IMR-90 (cell line): Measurements from ENCODE around the gene SLAMF9. TPM values are rescaled to one million over a fixed set of nuclear protein-coding genes. Genes with fewer than 3 reads are reported as not detected.

Experiments used
- ATAC-seq: fragments of 200-7000 bp; cut with Tn5 transposase; 2 replicates; pipeline ENCODE4 v1.9.1; 2020; ENCODE audit warnings: low read depth, mild to moderate bottlenecking, moderate library complexity
- BruUV-seq: library from RNA; stranded (reverse); fragments of 400-500 nt; replicated peaks from 2 replicates; lab custom pipeline; 2021; lab: Mats Ljungman, UMichigan
- CTCF ChIA-PET: fragments of 300-600 bp; formaldehyde crosslinking; extraction: SDS; loops from one replicate; lab custom pipeline; 2021; ENCODE audit warnings: antibody characterized with exemption; lab: Yijun Ruan, JAX
- POLR2A ChIA-PET: fragments of 300-600 bp; sonication (Branson Sonifier 250); formaldehyde crosslinking; loops from one replicate; lab custom pipeline; 2022; ENCODE audit warnings: antibody characterized with exemption; ENCODE audit not compliant: unreplicated experiment; lab: Charles Lee
- DNase-seq: peaks from one replicate; pipeline ENCODE4 v3.0.0; 2013
- H2AFZ ChIP-seq: replicated peaks from 2 replicates; pipeline ENCODE3; 2013; ENCODE audit warnings: low read length, mild to moderate bottlenecking; ENCODE audit not compliant: poor library complexity
- H2AK5ac ChIP-seq: 2 replicates; pipeline ENCODE4 v1.6.1; 2013; ENCODE audit warnings: low read depth, low read length, inconsistent platforms
- H2AK9ac ChIP-seq: replicated peaks from 2 replicates; pipeline ENCODE3; 2013; ENCODE audit warnings: mild to moderate bottlenecking, low read depth, low read length, moderate library complexity; ENCODE audit not compliant: poor library complexity
- H2BK120ac ChIP-seq: 2 replicates; pipeline ENCODE4 v1.6.1; 2013; ENCODE audit warnings: low read depth, low read length, inconsistent platforms
- H2BK15ac ChIP-seq: 3 replicates; pipeline ENCODE4 v1.6.1; 2013; ENCODE audit warnings: low read depth, low read length, inconsistent platforms
- H2BK20ac ChIP-seq: 2 replicates; pipeline ENCODE4 v1.6.1; 2013; ENCODE audit warnings: low read depth, mild to moderate bottlenecking, inconsistent platforms, low read length, moderate library complexity
- H2BK5ac ChIP-seq: 2 replicates; pipeline ENCODE4 v1.6.1; 2013; ENCODE audit warnings: mild to moderate bottlenecking, low read depth, low read length, inconsistent platforms; ENCODE audit not compliant: poor library complexity, severe bottlenecking
- H3K14ac ChIP-seq: replicated peaks from 2 replicates; pipeline ENCODE4 v1.6.1; 2013; ENCODE audit warnings: low read depth, low read length, inconsistent platforms
- H3K18ac ChIP-seq: 2 replicates; pipeline ENCODE4 v1.6.1; 2013; ENCODE audit warnings: low read depth, low read length, control low read depth
- H3K23ac ChIP-seq: 2 replicates; pipeline ENCODE4 v1.6.1; 2013; ENCODE audit warnings: low read depth, low read length, inconsistent platforms
- H3K27ac ChIP-seq: 2 replicates; pipeline ENCODE4 v1.5.1; 2013; ENCODE audit warnings: mild to moderate bottlenecking, control low read depth, low read length; ENCODE audit not compliant: insufficient read depth
- H3K27me3 ChIP-seq: 2 replicates; pipeline ENCODE4 v1.6.1; 2013; ENCODE audit warnings: low read length; ENCODE audit not compliant: control insufficient read depth, insufficient read depth
- H3K36me3 ChIP-seq: 2 replicates; pipeline ENCODE4 v1.6.1; 2013; ENCODE audit warnings: low read length, mixed read lengths; ENCODE audit not compliant: control insufficient read depth, insufficient read depth
- H3K4ac ChIP-seq: 2 replicates; pipeline ENCODE4 v1.6.1; 2013; ENCODE audit warnings: low read depth, low read length, inconsistent platforms
- H3K4me1 ChIP-seq: 2 replicates; pipeline ENCODE4 v1.6.1; 2013; ENCODE audit warnings: low read length, mixed read lengths; ENCODE audit not compliant: control insufficient read depth, insufficient read depth
- H3K4me2 ChIP-seq: 2 replicates; pipeline ENCODE4 v1.6.1; 2013; ENCODE audit warnings: low read depth, mild to moderate bottlenecking, control low read depth, low read length, moderate library complexity
- H3K4me3 ChIP-seq: 2 replicates; pipeline ENCODE4 v1.5.1; 2013; ENCODE audit warnings: low read depth, mild to moderate bottlenecking, control low read depth, low read length, moderate library complexity; ENCODE audit not compliant: insufficient read depth
- H3K56ac ChIP-seq: 2 replicates; pipeline ENCODE4 v1.6.1; 2013; ENCODE audit warnings: low read length, inconsistent platforms; ENCODE audit not compliant: insufficient read depth; ENCODE audit errors: extremely low read depth
- H3K79me1 ChIP-seq, 2 experiments: 2 replicates each; pipeline ENCODE4 v1.6.1; 2013; ENCODE audit warnings: low read length in 2 of 2, inconsistent platforms in 1 of 2, low read depth in 1 of 2
- H3K9ac ChIP-seq: 2 replicates; pipeline ENCODE4 v1.6.1; 2013; ENCODE audit warnings: low read depth, low read length, control low read depth
- H3K9me1 ChIP-seq: 2 replicates; pipeline ENCODE4 v1.6.1; 2013; ENCODE audit warnings: low read length, inconsistent platforms; ENCODE audit not compliant: insufficient read depth
- H3K9me3 ChIP-seq: 2 replicates; pipeline ENCODE4 v1.6.1; 2013; ENCODE audit warnings: low read length; ENCODE audit not compliant: control insufficient read depth, insufficient read depth
- H4K20me1 ChIP-seq: 2 replicates; pipeline ENCODE4 v1.6.1; 2013; ENCODE audit warnings: low read length, inconsistent platforms; ENCODE audit not compliant: insufficient read depth
- H4K5ac ChIP-seq: 2 replicates; pipeline ENCODE4 v1.6.1; 2013; ENCODE audit warnings: mild to moderate bottlenecking, low read depth, low read length, control low read depth
- H4K8ac ChIP-seq, 2 experiments: 2 replicates each; pipeline ENCODE4 v1.6.1; 2013; ENCODE audit warnings: low read depth in 2 of 2, low read length in 2 of 2, control low read depth in 1 of 2, inconsistent platforms in 1 of 2
- H4K91ac ChIP-seq: 2 replicates; pipeline ENCODE4 v1.6.1; 2013; ENCODE audit warnings: low read depth, low read length, inconsistent platforms; ENCODE audit not compliant: insufficient read depth
- BHLHE40 ChIP-seq: fragments of 150-350 bp; IDR thresholded peaks from 2 replicates; pipeline ENCODE4 v1.6.1; 2016; ENCODE audit warnings: mild to moderate bottlenecking, low read depth, low read length
- CEBPB ChIP-seq: IDR thresholded peaks from 2 replicates; pipeline ENCODE4 v1.6.1; 2012; ENCODE audit warnings: low read depth, low read length, improper control_type of control experiment
- CHD1 ChIP-seq: IDR thresholded peaks from 2 replicates; pipeline ENCODE4 v1.6.1; 2012; ENCODE audit warnings: low read depth, low read length, improper control_type of control experiment
- CTCF ChIP-seq: conservative IDR thresholded peaks from 2 replicates; pipeline ENCODE4 v1.5.1; 2012; ENCODE audit warnings: mild to moderate bottlenecking, low read depth, low read length, improper control_type of control experiment
- ELK1 ChIP-seq: fragments of 150-350 bp; IDR thresholded peaks from 2 replicates; pipeline ENCODE4 v1.6.1; 2016; ENCODE audit warnings: low read depth, mild to moderate bottlenecking, low read length, moderate library complexity, borderline replicate concordance
- FOS ChIP-seq: fragments of 150-350 bp; IDR thresholded peaks from 2 replicates; pipeline ENCODE4 v1.6.1; 2016; ENCODE audit warnings: low read depth, low read length
- MAFK ChIP-seq: IDR thresholded peaks from 2 replicates; pipeline ENCODE4 v1.6.1; 2012; ENCODE audit warnings: low read depth, low read length, improper control_type of control experiment
- MAZ ChIP-seq: IDR thresholded peaks from 2 replicates; pipeline ENCODE4 v1.6.1; 2012; ENCODE audit warnings: low read depth, mild to moderate bottlenecking, low read length, improper control_type of control experiment, moderate library complexity, borderline replicate concordance
- MXI1 ChIP-seq: IDR thresholded peaks from 2 replicates; pipeline ENCODE4 v1.6.1; 2012; ENCODE audit warnings: low read depth, mild to moderate bottlenecking, low read length, moderate library complexity, borderline replicate concordance
- NFE2L2 ChIP-seq: fragments of 150-350 bp; IDR thresholded peaks from 2 replicates; pipeline ENCODE4 v1.6.1; 2016; ENCODE audit warnings: low read depth, mild to moderate bottlenecking, low read length
- POLR2A ChIP-seq: IDR thresholded peaks from 2 replicates; pipeline ENCODE4 v1.6.1; 2012; ENCODE audit warnings: mild to moderate bottlenecking, low read depth, low read length
- RAD21 ChIP-seq: IDR thresholded peaks from 2 replicates; pipeline ENCODE4 v1.6.1; 2012; ENCODE audit warnings: low read length, improper control_type of control experiment
- RCOR1 ChIP-seq: IDR thresholded peaks from 2 replicates; pipeline ENCODE4 v1.6.1; 2012; ENCODE audit warnings: mild to moderate bottlenecking, low read length, improper control_type of control experiment; ENCODE audit not compliant: insufficient replicate concordance
- RFX5 ChIP-seq: IDR thresholded peaks from 2 replicates; pipeline ENCODE4 v1.8.0; 2012; ENCODE audit warnings: low read depth, mild to moderate bottlenecking, low read length, moderate library complexity
- SMC3 ChIP-seq: fragments of 150-350 bp; IDR thresholded peaks from 2 replicates; pipeline ENCODE4 v1.6.1; 2016; ENCODE audit warnings: low read depth, mild to moderate bottlenecking, antibody characterized with exemption, low read length, moderate library complexity
- USF2 ChIP-seq: fragments of 150-350 bp; IDR thresholded peaks from 2 replicates; pipeline ENCODE4 v1.6.1; 2017; ENCODE audit warnings: mild to moderate bottlenecking, antibody characterized with exemption, low read length, low read depth
- WGBS, 2 experiments: methylation state at CpG; one replicate each; pipeline versions ENCODE4 v1.1.5 to v1.1.7; 2013; ENCODE audit warnings: missing lambda C conversion rate in 2 of 2; ENCODE audit not compliant: insufficient read length in 1 of 2; ENCODE audit errors: extremely low coverage in 2 of 2; 5-methylcytosine and 5-hydroxymethylcytosine counted together
- dilution Hi-C: fragments of 300-500 bp; cut with HindIII; formaldehyde crosslinking; loops from one replicate; pipeline ENCODE4 v1.14.3; 2018; ENCODE audit warnings: low sequenced_read_pairs; ENCODE audit not compliant: unreplicated experiment
- in situ Hi-C: fragments of 300-500 bp; cut with MboI; formaldehyde crosslinking; loops from 3 replicates; pipeline ENCODE4 v1.14.3; 2019; ENCODE audit warnings: low sequenced_read_pairs, inconsistent platforms, mixed read lengths
- intact Hi-C: fragments of 100-400 bp; cut with micrococcal nuclease; formaldehyde crosslinking; loops from 2 replicates; pipeline ENCODE4 v1.10.0; 2022
- polyA plus RNA-seq, 3 experiments: library from polyadenylated mRNA; depleted of rRNA; stranded (reverse); fragments of >200 nt; gene quantifications; 2 replicates each; pipeline ENCODE4 v1.2.3, GENCODE V29; 2012; ENCODE audit warnings: low replicate concordance in 1 of 3
- total RNA-seq: library from RNA; depleted of rRNA; stranded (reverse); fragments of >200 nt; gene quantifications from 2 replicates; pipeline ENCODE4 v1.2.3, GENCODE V29; 2012

Gene SLAMF9
- total and polyA plus RNA-seq, 2 of the 4 experiments (the other 2 are of a cell fraction) = 0.18 to 0.67 TPM

GRCh38 chr1:159978107-159978398 is 24.0 kb upstream of the SLAMF9 start:
- Histone ChIP-seq H3K18ac (no peak overlapping the region), H3K9me1 (peaks cover 3% of the 10 kb centered on the region; the same call in 1 of the 2 replicates), H3K4me3 (no peak overlapping the region), H3K79me1 (no peaks in the 10 kb centered on the region), H2BK5ac (no peak overlapping the region), H2BK20ac (no peak overlapping the region), H3K9me3 (no peaks in the 10 kb centered on the region), H3K23ac (no peak overlapping the region), H2AK9ac (no peak overlapping the region), H4K20me1 (no peaks in the 10 kb centered on the region), H2BK120ac (no peak overlapping the region), H3K4me2 (no peak overlapping the region), H3K36me3 (no peaks in the 10 kb centered on the region; the same call in 1 of the 2 replicates), H3K4ac (no peak overlapping the region), H3K27me3 (peaks cover 30% of the 10 kb centered on the region), H2AK5ac (no peak overlapping the region), H3K56ac (no peak overlapping the region), H3K27ac (no peak overlapping the region), H4K5ac (no peak overlapping the region), H2BK15ac (no peak overlapping the region), H3K4me1 (peaks cover 8% of the 10 kb centered on the region; the same call in 1 of the 2 replicates), H2AFZ (no peak overlapping the region), H3K9ac (no peak overlapping the region), H3K14ac (no peak overlapping the region), H4K91ac (no peak overlapping the region), H4K8ac (no peak overlapping the region)
- intact Hi-C loops (no loop called here), in situ Hi-C loops (no loop called here), dilution Hi-C loops (no loop called here)
- WGBS, 2 experiments = no CpG with 5 or more reads among the region's 2 CpGs
- ATAC-seq = no peak
- ChIA-PET POLR2A (no interaction called here), CTCF (no interaction called here)
- no TSS peak for BruUV-seq
- TF ChIP-seq MXI1 (no peak), BHLHE40 (no peak), ELK1 (no peak), RAD21 (no peak), MAFK (no peak), CHD1 (no peak), RCOR1 (no peak), SMC3 (no peak), CEBPB (no peak), POLR2A (no peak), MAZ (no peak), RFX5 (no peak), USF2 (no peak), CTCF (no peak), NFE2L2 (no peak), FOS (no peak)
- no peak for DNase-seq
